Lower lobe of right lung (tissue), 2 donors: Measurements from ENCODE around the gene PPEF2. TPM values are rescaled to one million over a fixed set of nuclear protein-coding genes. Genes with fewer than 3 reads are reported as not detected.
"Not testable (repeated sequence)": the region's sequence is repeated elsewhere in the genome, so short reads cannot be mapped to it uniquely, and the experiment has no call there.

Experiments used
- ATAC-seq, 2 donors: fragments of 200-7000 bp; cut with Tn5 transposase; one replicate each; pipeline ENCODE4 v1.9.1; 2020 to 2022; ENCODE audit warnings: mild to moderate bottlenecking in 2 of 2, moderate library complexity in 2 of 2
- DNase-seq: peaks from one replicate; pipeline ENCODE4 v3.0.0-alpha.2; 2020
- H3K27ac ChIP-seq: fragments of 200-600 bp; one replicate; pipeline ENCODE4 v1.8.0; 2022
- H3K27me3 ChIP-seq: fragments of 200-600 bp; one replicate; pipeline ENCODE4 v1.8.0; 2022; ENCODE audit warnings: low read depth
- H3K36me3 ChIP-seq: fragments of 200-600 bp; one replicate; pipeline ENCODE4 v1.8.0; 2022; ENCODE audit warnings: mild to moderate bottlenecking
- H3K4me1 ChIP-seq: fragments of 200-600 bp; one replicate; pipeline ENCODE4 v1.8.0; 2022
- H3K4me3 ChIP-seq: fragments of 200-600 bp; one replicate; pipeline ENCODE4 v1.8.0; 2022; ENCODE audit warnings: mild to moderate bottlenecking
- H3K9me3 ChIP-seq: fragments of 200-600 bp; one replicate; pipeline ENCODE4 v1.8.0; 2022
- intact Hi-C: fragments of 100-400 bp; cut with DNase I; formaldehyde crosslinking; loops from one replicate; pipeline ENCODE4 v1.11.0; 2022
- total RNA-seq: library from RNA; stranded (reverse); fragmentation: NEBNext Ultra II Directional; extraction: Animal tissue kit (Norgen Biotek cat#: 25700); gene quantifications from one replicate; pipeline ENCODE4 v1.2.1, GENCODE V29; 2021
- TF ChIP-seq, protein P1 (sequence below): fragments of 200-600 bp; IDR thresholded peaks from one replicate; pipeline ENCODE4 v1.8.0; 2022; ENCODE audit warnings: antibody characterized with exemption, mild to moderate bottlenecking
- donor health status: DM: no; HTN: yes; CAD: no; lungs with severe emphysema.

PPEF2 gene
- total RNA-seq, 1 donor from 2014 or later = not detected

DNA sequence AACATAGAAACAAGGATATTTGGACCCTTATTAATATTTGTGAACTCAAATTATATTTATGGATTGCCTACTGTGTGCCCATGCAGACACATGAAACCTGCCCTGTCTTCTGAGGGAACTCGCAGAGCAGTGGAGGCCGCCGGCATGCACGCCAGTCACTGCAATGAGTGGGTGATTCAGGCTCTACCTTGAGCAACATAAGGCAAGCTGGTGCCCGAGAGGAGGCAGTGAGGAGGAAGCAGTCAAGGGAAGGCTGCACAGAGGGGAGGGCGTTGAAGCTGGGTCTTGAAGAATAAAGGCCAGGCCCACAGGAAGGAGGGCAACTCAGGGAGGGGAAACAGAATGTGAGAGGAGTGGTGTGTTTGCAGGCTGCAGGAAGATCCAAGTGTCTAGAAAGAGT, 52.8 kb downstream of the PPEF2 start:
- intact Hi-C loops = no loop called here

DNA sequence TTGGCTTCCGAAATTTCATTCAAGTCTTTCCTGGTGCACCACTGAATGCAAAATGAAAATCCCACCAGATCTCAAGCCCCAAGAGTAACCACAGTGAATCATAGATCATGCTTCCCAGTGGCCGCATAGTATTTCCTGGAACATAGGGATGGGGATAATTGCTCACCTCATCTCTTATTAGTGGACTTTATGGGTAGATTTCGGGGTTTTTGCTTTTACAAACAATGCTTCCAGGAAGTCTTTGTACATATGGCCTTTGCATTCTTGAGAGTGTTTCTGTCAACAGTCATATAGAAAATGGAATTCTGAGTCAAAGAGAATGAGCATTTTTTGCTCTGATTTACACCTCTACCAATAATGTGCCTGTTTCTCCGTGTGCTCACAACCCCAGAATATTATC, 53.4 kb downstream of the PPEF2 start:
- no peaks in the 10 kb centered on the region for H3K9me3 ChIP-seq
- no peaks in the 10 kb centered on the region for H3K36me3 ChIP-seq
- no peak for ATAC-seq
- H3K4me1 ChIP-seq = peaks cover 8% of the 10 kb centered on the region
- H3K4me3 ChIP-seq = no peak overlapping the region
- intact Hi-C loops = no loop called here
- TF ChIP-seq, protein P1, sequence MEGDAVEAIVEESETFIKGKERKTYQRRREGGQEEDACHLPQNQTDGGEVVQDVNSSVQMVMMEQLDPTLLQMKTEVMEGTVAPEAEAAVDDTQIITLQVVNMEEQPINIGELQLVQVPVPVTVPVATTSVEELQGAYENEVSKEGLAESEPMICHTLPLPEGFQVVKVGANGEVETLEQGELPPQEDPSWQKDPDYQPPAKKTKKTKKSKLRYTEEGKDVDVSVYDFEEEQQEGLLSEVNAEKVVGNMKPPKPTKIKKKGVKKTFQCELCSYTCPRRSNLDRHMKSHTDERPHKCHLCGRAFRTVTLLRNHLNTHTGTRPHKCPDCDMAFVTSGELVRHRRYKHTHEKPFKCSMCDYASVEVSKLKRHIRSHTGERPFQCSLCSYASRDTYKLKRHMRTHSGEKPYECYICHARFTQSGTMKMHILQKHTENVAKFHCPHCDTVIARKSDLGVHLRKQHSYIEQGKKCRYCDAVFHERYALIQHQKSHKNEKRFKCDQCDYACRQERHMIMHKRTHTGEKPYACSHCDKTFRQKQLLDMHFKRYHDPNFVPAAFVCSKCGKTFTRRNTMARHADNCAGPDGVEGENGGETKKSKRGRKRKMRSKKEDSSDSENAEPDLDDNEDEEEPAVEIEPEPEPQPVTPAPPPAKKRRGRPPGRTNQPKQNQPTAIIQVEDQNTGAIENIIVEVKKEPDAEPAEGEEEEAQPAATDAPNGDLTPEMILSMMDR = no peak
- no peak for DNase-seq
- no peak overlapping the region for H3K27ac ChIP-seq
- no peaks in the 10 kb centered on the region for H3K27me3 ChIP-seq

More for the DNA sequence above, 52.8 kb downstream of the PPEF2 start:
- H3K27me3 ChIP-seq = no peaks in the 10 kb centered on the region
- ATAC-seq (peak in 1 of 2 donors; percentile 59), DNase-seq (peak; percentile 49)
- H3K9me3 ChIP-seq = no peaks in the 10 kb centered on the region
- H3K36me3 ChIP-seq = no peaks in the 10 kb centered on the region
- TF ChIP-seq, protein P1 = no peak
- H3K27ac ChIP-seq = no peak overlapping the region
- H3K4me3 ChIP-seq = no peak overlapping the region
- peaks cover 4% of the 10 kb centered on the region for H3K4me1 ChIP-seq

DNA sequence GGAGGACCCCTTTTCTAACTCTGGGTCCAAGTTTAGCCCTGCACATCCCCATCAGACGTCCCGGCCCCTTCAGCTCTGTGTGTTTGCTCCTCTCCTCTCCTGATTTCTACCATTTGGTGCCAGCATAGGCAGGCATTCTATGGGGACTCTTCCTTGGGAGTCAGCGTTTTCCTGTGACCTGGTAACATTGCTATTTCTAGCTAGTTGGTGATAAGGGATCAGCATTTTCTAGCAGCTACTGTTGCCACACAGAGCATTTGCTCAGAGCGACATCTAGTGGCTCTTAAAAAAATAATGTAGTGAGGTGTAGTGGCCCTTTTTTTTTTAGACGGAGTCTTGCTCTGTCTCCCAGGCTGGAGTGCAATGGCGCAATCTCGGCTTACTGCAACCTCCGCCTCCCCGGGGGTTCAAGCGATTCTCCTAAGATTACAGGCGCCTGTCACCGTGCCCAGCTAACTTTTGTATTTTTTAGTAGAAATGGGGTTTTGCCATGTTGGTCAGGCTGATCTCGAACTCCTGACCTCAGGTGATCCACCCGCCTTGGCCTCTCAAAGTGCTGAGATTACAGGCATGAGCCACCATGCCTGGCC, 54.0 kb downstream of the PPEF2 start:
- TF ChIP-seq, protein P1 = peak; percentile 66
- ATAC-seq (peak; percentile 93 to 95), DNase-seq (peak; percentile 68)

GRCh38 chr4:75845992-75846391, 56.3 kb downstream of the PPEF2 start:
- ATAC-seq (no peak), DNase-seq (no peak)
- intact Hi-C loops = no loop called here
- no peaks in the 10 kb centered on the region for H3K9me3 ChIP-seq
- no peak overlapping the region for H3K4me3 ChIP-seq
- no peak overlapping the region for H3K27ac ChIP-seq
- H3K27me3 ChIP-seq = no peaks in the 10 kb centered on the region
- H3K36me3 ChIP-seq = no peaks in the 10 kb centered on the region
- TF ChIP-seq, protein P1 = no peak
- H3K4me1 ChIP-seq = peaks cover 19% of the 10 kb centered on the region

More for the DNA sequence above, 54.0 kb downstream of the PPEF2 start:
- intact Hi-C loops, H3K9me3 ChIP-seq, H3K36me3 ChIP-seq, H3K27ac ChIP-seq, H3K27me3 ChIP-seq, H3K4me3 ChIP-seq: not testable (repeated sequence)
- peaks cover 10% of the 10 kb centered on the region for H3K4me1 ChIP-seq

- intact Hi-C loops = no loop called here
- DNase-seq (no peak), ATAC-seq (peak in 1 of 2 donors; percentile 56)
- H3K4me1 ChIP-seq = peaks cover 19% of the 10 kb centered on the region
- TF ChIP-seq, protein P1 = no peak
- no peaks in the 10 kb centered on the region for H3K9me3 ChIP-seq
- no peak overlapping the region for H3K4me3 ChIP-seq
- no peaks in the 10 kb centered on the region for H3K36me3 ChIP-seq
- H3K27ac ChIP-seq = peak overlapping the region; percentile 43
- H3K27me3 ChIP-seq = no peaks in the 10 kb centered on the region
Measured at GRCh38 chr4:75844151-75844662, 58.0 kb downstream of the PPEF2 start.
